Duodenal mucosa (tissue), 2 donors: ENCODE data around the gene TMEM164.

Experiments used
- H3K27ac ChIP-seq: one replicate; pipeline ENCODE4 v1.7.0; 2013; ENCODE audit warnings: low read depth, low read length
- H3K27me3 ChIP-seq, 2 donors: one replicate each; pipeline ENCODE4 v1.7.0; 2013; ENCODE audit warnings: low read length in 2 of 2, control low read depth in 1 of 2; ENCODE audit not compliant: insufficient read depth in 2 of 2, control insufficient read depth in 1 of 2
- H3K36me3 ChIP-seq, 2 donors: one replicate each; pipeline ENCODE4 v1.7.0; 2013; ENCODE audit warnings: low read length in 2 of 2, control low read depth in 1 of 2; ENCODE audit not compliant: insufficient read depth in 2 of 2, control insufficient read depth in 1 of 2
- H3K4me1 ChIP-seq, 2 donors: one replicate each; pipeline ENCODE4 v1.7.0; 2013; ENCODE audit warnings: low read length in 2 of 2, control low read depth in 1 of 2; ENCODE audit not compliant: insufficient read depth in 2 of 2, control insufficient read depth in 1 of 2
- H3K4me3 ChIP-seq, 2 donors: one replicate each; pipeline ENCODE4 v1.7.0; 2013; ENCODE audit warnings: low read length in 2 of 2, low read depth in 1 of 2
- H3K9ac ChIP-seq, 2 donors: one replicate each; pipeline ENCODE4 v1.7.0; 2013; ENCODE audit warnings: low read length in 2 of 2, low read depth in 1 of 2
- H3K9me3 ChIP-seq, 2 donors: one replicate each; pipeline ENCODE4 v1.7.0; 2013; ENCODE audit warnings: low read length in 2 of 2, control low read depth in 1 of 2; ENCODE audit not compliant: control insufficient read depth in 1 of 2

TMEM164 gene

GRCh38 chrX:110213183-110213582, 210.3 kb downstream of the TMEM164 start:
- Histone ChIP-seq H3K4me1 (peaks cover 0 to 5% of the 10 kb centered on the region in 2 donors), H3K9me3 (no peaks in the 10 kb centered on the region), H3K9ac (no peak overlapping the region), H3K36me3 (no peaks in the 10 kb centered on the region), H3K4me3 (no peak overlapping the region), H3K27me3 (no peaks in the 10 kb centered on the region), H3K27ac (no peak overlapping the region)

- Histone ChIP-seq H3K27ac (no peak overlapping the region), H3K4me3 (no peak overlapping the region), H3K4me1 (peaks cover 0 to 5% of the 10 kb centered on the region in 2 donors), H3K27me3 (no peaks in the 10 kb centered on the region), H3K36me3 (no peaks in the 10 kb centered on the region), H3K9me3 (no peaks in the 10 kb centered on the region), H3K9ac (no peak overlapping the region)
These were observed 211.8 kb downstream of the TMEM164 start for GRCh38 chrX:110214684-110215083.

- H3K36me3 ChIP-seq, result no peaks in the 10 kb centered on the region
- H3K9me3 ChIP-seq, result no peaks in the 10 kb centered on the region
- H3K27me3 ChIP-seq, result no peaks in the 10 kb centered on the region
- no peak overlapping the region for H3K27ac ChIP-seq
- H3K4me1 ChIP-seq, result peaks cover 0 to 5% of the 10 kb centered on the region in 2 donors
- H3K9ac ChIP-seq, result no peak overlapping the region
- no peak overlapping the region for H3K4me3 ChIP-seq
These were observed 212.5 kb downstream of the TMEM164 start for GRCh38 chrX:110215411-110215810.

DNA sequence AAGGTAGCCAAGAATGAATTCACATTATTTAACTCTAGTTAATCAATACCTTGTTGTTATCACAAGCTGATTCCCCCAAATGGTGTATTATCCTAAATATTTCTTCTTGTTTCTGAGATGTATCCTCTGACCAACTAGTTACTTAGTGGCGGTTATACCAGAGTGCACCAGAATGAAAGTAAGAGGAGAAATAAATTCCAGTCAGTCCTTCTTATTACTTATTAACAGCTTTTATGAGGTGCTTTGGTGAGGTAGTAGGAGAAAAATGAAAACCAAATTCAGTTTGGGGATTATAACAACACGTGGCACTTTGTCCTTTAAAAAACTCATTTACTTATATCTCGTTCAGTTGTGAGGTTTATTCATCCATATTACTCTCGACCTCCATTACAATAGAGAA, 213.1 kb downstream of the TMEM164 start:
- no peak overlapping the region for H3K27ac ChIP-seq
- H3K4me1 ChIP-seq, result peaks cover 0 to 5% of the 10 kb centered on the region in 2 donors
- no peaks in the 10 kb centered on the region for H3K9me3 ChIP-seq
- H3K9ac ChIP-seq, result no peak overlapping the region
- H3K27me3 ChIP-seq, result no peaks in the 10 kb centered on the region
- H3K4me3 ChIP-seq, result no peak overlapping the region
- no peaks in the 10 kb centered on the region for H3K36me3 ChIP-seq

GRCh38 chrX:110218591-110218990, 215.7 kb downstream of the TMEM164 start:
- Histone ChIP-seq H3K4me1 (peaks cover 0 to 5% of the 10 kb centered on the region in 2 donors), H3K27ac (no peak overlapping the region), H3K4me3 (no peak overlapping the region), H3K27me3 (no peaks in the 10 kb centered on the region), H3K9me3 (no peaks in the 10 kb centered on the region), H3K9ac (no peak overlapping the region), H3K36me3 (no peaks in the 10 kb centered on the region)

- H3K4me1 ChIP-seq, result peaks cover 0 to 5% of the 10 kb centered on the region in 2 donors
- H3K36me3 ChIP-seq, result no peaks in the 10 kb centered on the region
- H3K27ac ChIP-seq, result no peak overlapping the region
- H3K27me3 ChIP-seq, result no peaks in the 10 kb centered on the region
- no peaks in the 10 kb centered on the region for H3K9me3 ChIP-seq
- H3K9ac ChIP-seq, result no peak overlapping the region
- no peak overlapping the region for H3K4me3 ChIP-seq
These were observed 217.0 kb downstream of the TMEM164 start for GRCh38 chrX:110219920-110220319.

DNA sequence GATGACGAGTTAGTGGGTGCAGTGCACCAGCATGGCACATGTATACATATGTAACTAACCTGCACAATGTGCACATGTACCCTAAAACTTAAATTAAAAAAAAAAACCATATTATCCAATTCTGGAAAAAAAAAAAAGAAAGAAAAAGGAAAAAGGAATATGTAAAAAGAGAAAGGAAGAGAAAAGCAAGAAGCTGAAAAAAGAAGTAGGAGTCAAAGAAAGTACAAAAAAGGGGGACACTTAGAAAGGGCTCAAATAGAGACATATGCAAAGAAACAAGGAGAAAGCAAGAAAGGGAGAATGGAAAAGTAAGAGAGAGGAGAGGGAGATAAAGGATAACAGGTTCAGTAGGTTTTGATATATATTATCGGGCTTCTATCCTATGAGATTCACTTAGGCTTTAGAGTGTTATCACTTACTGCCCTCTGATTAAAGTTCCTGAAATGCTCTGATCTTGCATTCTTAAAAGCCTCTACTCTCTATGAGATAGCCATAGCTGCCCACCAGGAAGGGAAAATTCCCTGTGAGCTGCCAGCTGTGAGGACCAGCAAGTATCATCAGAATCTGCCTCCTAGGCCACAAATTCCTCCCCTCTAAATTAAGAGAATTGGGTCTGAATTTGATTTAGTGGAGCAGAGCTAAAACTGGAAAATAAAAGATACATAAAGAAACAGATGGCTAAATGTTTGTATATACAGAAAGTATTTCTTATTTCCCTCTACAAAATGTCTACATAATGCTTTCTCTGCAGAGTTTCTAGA, 219.8 kb downstream of the TMEM164 start:
- Histone ChIP-seq H3K9me3 (no peaks in the 10 kb centered on the region), H3K9ac (no peak overlapping the region), H3K4me1 (no peaks in the 10 kb centered on the region)

GRCh38 chrX:110224926-110225617, 222.2 kb downstream of the TMEM164 start:
- Histone ChIP-seq H3K27ac (no peak overlapping the region), H3K4me3 (no peak overlapping the region), H3K4me1 (no peaks in the 10 kb centered on the region), H3K9me3 (no peaks in the 10 kb centered on the region), H3K9ac (no peak overlapping the region), H3K36me3 (no peaks in the 10 kb centered on the region), H3K27me3 (no peaks in the 10 kb centered on the region)

More for the DNA sequence above, 219.8 kb downstream of the TMEM164 start:
- Histone ChIP-seq H3K27me3 (no peaks in the 10 kb centered on the region), H3K36me3 (no peaks in the 10 kb centered on the region), H3K4me3 (no peak overlapping the region), H3K27ac (no peak overlapping the region)

DNA sequence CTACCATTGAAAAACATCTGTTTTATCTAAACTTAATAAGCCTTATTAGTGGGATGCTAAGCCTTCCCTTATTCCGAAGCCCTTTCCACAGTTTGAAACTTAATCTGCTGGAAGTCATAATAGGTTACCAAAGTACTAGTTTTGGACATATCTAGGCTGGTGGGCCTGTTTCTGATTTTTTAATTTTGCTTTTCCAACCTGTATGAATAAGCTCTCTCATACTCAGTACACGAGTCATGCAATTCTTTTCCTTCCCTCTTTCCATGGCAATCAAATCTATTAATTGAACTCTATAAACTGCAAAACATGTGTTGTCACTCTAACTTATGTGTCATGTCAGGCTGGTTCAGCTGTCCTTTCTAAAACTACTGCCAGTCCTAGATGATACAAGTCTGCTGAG, 224.0 kb downstream of the TMEM164 start:
- Histone ChIP-seq H3K9me3 (no peaks in the 10 kb centered on the region), H3K27ac (no peak overlapping the region), H3K36me3 (no peaks in the 10 kb centered on the region), H3K4me3 (no peak overlapping the region), H3K4me1 (no peaks in the 10 kb centered on the region), H3K27me3 (no peaks in the 10 kb centered on the region), H3K9ac (no peak overlapping the region)
